Daoy (cell line): ENCODE data around the gene MARCKSL1. TPM values are rescaled to one million over a fixed set of nuclear protein-coding genes. Genes with fewer than 3 reads are reported as not detected.
"Not testable (repeated sequence)": the region's sequence is repeated elsewhere in the genome, so short reads cannot be mapped to it uniquely, and the experiment has no call there.

ENCODE experiments used
- DNase-seq: peaks from one replicate; pipeline ENCODE4 v3.0.0-alpha.2; 2015; ENCODE audit warnings: low read depth
- total RNA-seq: library from RNA; depleted of rRNA; stranded (reverse); fragments of >200 nt; shearing (Covaris generic); gene quantifications from 2 replicates; pipeline ENCODE4 v1.2.3, GENCODE V29; 2014

MARCKSL1 gene
- total RNA-seq, 1 experiment from 2014 or later: 151 TPM

GRCh38 chr1:32333251-32333963 lies 2.6 kb downstream of the MARCKSL1 start:
- no peak for DNase-seq

- no peak for DNase-seq
These were observed 3.5 kb downstream of the MARCKSL1 start for GRCh38 chr1:32332290-32333079.

- no peak for DNase-seq
These were observed 4.5 kb downstream of the MARCKSL1 start for GRCh38 chr1:32331549-32331948.

GRCh38 chr1:32330558-32331151 lies 5.4 kb downstream of the MARCKSL1 start:
- no peak for DNase-seq

- DNase-seq: no peak
These were observed 6.0 kb downstream of the MARCKSL1 start for GRCh38 chr1:32329931-32330466.

- no peak for DNase-seq
These were observed 8.8 kb downstream of the MARCKSL1 start for GRCh38 chr1:32327204-32327603.

- peak; percentile 48 for DNase-seq
These were observed 14.2 kb downstream of the MARCKSL1 start for GRCh38 chr1:32321712-32322291.

- DNase-seq: no peak
These were observed 17.7 kb downstream of the MARCKSL1 start for GRCh38 chr1:32318127-32318869.

GRCh38 chr1:32316903-32317277 lies 19.1 kb downstream of the MARCKSL1 start:
- no peak for DNase-seq

GRCh38 chr1:32311709-32312393 lies 24.2 kb downstream of the MARCKSL1 start:
- no peak for DNase-seq

- DNase-seq: no peak
These were observed 26.1 kb downstream of the MARCKSL1 start for GRCh38 chr1:32309960-32310359.

GRCh38 chr1:32307324-32307723 lies 28.7 kb downstream of the MARCKSL1 start:
- DNase-seq: no peak

- no peak for DNase-seq
These were observed 30.7 kb downstream of the MARCKSL1 start for GRCh38 chr1:32305310-32305709.

GRCh38 chr1:32303997-32304622 lies 31.9 kb downstream of the MARCKSL1 start:
- DNase-seq: no peak

- no peak for DNase-seq
These were observed 32.7 kb downstream of the MARCKSL1 start for GRCh38 chr1:32303358-32303757.

GRCh38 chr1:32299327-32299726 lies 36.7 kb downstream of the MARCKSL1 start:
- no peak for DNase-seq

- DNase-seq: not testable (repeated sequence)
These were observed 37.8 kb downstream of the MARCKSL1 start for GRCh38 chr1:32298211-32298610.

- DNase-seq: peak; percentile 98
These were observed 44.1 kb downstream of the MARCKSL1 start, which contains the start of gene HDAC1 for GRCh38 chr1:32291708-32292538. Gene HDAC1 (plus strand): TSS chr1:32292083. CDS start chr1:32292170, 87 bp downstream.

- DNase-seq: peak; percentile 76
These were observed 44.8 kb downstream of the MARCKSL1 start for GRCh38 chr1:32291145-32291707.
